Umbilical cord (tissue), 2 donors: ENCODE data around the gene BMP8A. TPM values are rescaled to one million over a fixed set of nuclear protein-coding genes. Genes with fewer than 3 reads are reported as not detected.
"Not testable (repeated sequence)": the region's sequence is repeated elsewhere in the genome, so short reads cannot be mapped to it uniquely, and the experiment has no call there.

ENCODE experiments used
- DNase-seq: peaks from one replicate; pipeline ENCODE4 v3.0.0-alpha.2; 2015; ENCODE audit warnings: low spot score
- total RNA-seq: library from RNA; depleted of rRNA; stranded (reverse); fragments of >200 nt; gene quantifications from one replicate; pipeline ENCODE4 v1.2.3, GENCODE V29; 2014; ENCODE audit warnings: low replicate concordance; ENCODE audit not compliant: insufficient read depth

BMP8A gene
- total RNA-seq, 1 donor from 2014 or later: not detected

DNA sequence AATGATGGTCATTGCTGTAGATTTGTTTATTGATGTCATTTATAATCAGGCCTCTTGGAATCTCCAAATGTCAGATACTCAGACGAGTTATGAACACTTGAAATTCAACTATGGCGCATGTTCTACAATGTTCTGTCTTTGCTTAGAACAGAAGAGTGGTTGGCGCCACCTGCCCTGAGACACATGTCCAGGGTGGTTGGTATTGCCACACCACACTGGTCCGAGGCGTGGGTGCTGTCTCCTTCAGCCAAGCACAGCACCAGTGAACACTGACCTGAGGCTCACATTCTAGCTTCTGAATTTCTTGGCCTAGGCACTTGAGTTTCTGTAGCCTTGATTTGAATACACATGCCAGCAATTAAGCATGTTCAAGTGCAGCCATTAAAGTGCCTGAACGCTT is 10.1 kb upstream of the BMP8A start:
- no peak for DNase-seq

DNA sequence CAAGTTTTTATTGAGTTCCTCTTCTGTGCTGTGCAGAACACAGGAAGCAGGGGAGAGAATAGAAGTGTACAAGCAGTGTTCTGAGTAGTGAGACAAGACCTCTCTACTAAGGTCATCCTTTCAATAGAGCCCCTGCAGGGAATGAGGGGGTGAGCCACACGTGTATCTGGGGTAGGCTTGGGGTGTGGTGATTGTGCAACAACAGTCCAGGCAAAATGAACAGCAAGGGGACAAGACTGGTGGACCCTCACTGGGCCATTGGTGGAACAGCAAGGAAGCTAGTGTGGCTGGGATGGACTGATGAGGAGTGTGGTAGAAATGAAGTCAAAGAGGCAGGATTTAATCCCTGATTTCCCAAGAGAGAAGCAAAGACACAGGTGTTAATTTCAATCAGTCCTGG is 8.2 kb upstream of the BMP8A start:
- DNase-seq: no peak

DNA sequence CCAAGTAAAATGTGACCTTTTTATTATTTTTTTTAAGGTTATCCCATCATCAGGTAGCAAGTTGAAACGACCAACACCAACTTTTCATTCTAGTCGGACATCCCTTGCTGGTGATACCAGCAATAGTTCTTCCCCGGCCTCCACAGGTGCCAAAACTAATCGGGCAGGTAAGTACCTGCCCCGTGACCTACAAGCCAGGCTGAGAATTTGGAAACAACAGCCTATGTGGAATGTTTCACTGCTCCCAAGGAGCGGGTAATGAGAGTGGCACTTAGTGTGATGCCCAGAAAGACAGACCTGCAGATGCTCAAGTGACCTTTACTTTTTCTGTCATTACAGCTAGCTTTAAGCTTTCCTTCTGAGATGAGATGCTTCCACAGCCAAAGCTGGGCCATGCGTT is 6.9 kb upstream of the BMP8A start:
- DNase-seq: no peak

DNA sequence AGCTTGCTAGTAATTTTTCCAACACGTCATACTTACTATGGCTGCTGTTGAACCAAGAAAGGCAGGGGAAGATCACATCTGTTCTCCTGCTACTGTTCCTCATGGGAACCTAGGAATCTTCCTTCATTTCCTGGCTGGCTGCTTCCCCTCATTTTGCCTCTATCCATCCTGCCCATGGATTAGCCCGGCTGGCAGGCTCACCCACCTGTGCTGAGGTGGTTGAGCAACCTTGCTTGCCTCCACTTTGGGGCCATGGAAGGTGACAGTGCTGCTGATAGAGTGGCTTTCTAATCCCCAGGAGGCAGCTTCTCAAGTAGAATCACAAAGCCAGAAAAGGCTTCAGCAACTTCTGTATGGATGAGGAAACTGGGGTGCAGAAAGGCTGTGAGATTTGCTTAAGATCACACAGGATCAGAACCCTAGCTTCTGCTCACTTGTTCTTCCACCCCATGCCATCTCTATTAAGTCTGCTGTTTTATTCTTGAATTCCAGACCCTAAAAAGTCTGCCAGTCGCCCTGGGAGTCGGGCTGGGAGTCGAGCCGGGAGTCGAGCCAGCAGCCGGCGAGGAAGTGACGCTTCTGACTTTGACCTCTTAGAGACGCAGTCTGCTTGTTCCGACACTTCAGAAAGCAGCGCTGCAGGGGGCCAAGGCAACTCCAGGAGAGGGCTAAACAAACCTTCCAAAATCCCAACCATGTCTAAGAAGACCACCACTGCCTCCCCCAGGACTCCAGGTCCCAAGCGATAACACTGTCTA is 6.2 kb upstream of the BMP8A start:
- no peak for DNase-seq

DNA sequence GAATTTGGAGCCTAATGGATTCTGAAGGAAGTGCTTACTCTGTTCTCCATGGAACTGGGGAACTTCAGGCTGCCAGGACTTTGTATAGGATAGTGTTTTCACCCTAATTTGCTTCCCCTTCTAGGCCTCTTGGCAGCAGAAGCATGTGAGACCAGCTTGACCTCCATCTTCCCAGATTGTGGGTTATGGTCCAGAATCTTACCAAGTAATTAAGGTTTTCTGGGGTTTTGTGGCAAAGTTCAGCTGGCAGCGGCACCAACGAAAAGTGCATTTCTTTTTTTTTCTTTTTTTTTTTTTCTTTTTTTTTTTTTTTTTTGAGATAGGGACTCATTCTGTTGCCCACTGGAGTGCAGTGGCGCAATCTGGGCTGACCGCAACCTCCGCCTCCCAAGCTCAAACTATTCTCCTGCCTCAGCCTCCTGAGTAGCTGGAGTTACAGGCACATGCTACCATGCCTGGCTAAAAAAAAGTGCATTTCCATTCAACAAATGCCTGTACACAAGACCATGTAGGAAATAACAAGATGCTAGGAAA is 3.4 kb upstream of the BMP8A start:
- DNase-seq: no peak

DNA sequence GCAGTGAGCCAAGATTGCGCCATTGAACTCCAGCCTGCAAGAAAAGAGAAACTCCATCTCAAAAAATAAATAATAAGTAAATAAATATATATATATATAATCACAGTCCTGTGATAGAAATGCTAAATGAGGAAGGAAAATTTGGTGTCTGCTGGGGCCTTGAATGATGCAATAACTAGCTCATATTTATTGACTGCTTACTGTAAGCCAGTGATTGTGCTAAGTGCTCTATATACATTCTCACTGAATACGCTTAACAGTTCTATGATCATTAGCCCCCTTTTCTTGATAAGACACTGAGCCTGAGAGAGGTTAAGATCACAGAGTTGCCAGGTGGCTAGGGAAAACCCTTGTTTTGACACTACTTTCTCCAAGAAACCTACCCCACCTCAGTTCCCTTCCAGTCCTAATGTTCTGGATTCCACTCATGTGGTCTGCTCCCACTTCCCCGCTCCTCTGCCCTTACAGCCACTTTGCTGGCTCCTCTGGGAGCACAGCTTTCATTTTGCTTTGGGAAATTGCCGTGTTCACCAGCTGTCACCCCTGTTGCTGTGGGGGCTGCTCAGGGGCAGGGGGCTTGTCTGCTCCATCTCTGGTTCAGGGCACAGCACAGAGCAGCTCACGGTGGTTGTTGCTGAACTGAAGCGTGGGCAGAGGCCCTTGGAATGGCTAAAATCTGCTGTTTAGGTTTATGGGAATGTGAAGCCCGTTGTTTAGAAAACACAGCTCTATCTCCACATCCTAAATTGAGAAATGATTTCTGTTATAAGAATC is 2.5 kb upstream of the BMP8A start:
- no peak for DNase-seq

DNA sequence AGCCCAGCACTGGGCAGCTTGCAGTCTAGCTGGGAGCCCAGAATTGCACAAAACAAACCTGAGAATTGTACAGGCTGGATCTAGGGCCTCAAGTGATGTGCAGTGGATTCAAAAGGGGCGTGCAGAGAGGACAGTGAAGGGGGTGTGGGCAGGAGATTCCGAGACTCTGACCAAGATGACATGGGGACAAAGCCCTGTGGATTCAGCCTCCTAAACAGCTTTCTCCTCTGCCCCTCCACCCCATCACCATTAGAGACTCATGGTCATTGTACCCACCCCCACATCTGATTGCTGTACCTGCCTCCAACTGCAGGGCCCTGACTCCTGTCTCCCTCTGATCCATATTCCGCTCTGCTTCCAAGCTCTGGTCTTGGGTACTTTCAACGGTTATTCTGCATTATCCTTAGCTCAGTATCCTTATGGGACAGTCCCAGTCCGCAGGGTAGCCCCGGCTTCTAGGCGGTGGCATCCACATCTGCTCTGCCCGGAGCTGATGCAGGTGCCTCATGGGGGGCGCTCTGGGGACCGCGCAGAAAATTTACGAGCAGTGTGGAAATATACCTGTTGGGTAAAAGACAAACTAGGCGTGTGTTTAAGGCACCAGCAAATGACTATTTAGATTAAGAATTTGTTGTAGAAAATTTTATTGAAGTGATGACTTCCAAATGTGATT is 1.7 kb upstream of the BMP8A start:
- DNase-seq: no peak

DNA sequence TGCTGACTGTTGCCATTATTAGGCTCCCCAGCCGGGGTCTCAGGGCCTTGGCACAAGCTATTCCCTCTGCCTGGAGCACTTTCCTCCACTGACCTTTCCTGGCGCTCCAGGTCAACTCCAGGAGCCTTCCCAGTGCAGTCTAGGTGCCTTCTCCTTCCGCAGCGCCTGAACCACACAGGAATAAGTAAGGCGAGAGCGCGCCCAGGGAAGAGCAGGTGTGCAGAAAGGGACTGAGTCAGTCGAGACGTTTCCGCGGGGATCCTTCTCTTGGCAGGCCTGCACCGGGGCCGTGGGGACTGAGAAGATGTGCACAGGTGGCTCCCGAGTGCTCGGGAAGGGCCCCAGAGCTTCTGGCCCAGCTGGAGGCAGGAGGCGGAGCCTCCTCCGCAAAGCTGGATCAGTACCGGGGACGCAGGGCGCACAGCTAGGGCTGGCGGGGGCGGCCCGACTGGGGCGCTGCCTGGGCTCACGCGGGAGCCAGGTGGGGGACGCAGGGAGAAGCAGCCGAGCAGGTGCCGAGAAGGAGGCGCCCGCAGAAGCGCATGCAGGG is 765 bp upstream of the BMP8A start:
- no peak for DNase-seq

DNA sequence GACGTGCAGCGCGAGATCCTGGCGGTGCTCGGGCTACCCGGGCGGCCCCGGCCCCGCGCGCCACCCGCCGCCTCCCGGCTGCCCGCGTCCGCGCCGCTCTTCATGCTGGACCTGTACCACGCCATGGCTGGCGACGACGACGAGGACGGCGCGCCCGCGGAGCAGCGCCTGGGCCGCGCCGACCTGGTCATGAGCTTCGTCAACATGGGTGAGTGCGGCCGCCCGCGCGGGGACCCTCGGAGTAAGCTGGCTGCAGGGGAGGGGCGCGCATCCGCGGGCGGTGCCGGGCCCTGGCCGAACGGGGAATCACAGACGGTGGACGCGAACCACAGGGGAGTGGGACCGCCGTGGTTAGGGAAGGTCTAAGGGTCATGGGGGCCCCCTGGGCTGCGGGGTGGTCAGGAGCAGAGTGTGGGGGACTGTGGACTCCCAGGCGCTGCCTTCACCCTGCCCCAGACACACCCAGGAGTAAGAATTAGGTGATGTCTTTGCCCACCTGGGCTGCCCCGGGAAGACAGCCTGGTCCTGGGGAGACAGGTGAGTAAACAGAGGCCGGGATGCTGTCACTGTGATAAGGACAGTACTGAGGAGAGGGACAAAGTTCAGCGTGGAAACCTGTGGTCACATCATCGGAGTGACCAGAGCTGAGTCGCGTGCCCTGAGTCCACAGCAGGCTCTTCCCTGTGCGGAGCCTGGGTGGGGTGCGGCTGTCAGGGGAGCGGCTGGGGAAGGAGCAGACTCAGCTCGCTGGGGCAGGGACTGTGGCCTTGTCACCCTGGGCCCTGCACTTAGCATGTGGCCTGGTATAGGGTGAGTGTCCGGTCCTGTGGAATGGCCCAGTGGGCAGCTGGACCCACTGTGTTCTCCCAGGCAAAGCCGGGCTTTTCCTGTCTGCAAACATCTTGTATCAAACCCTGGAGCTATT is 944 bp downstream of the BMP8A start:
- DNase-seq: not testable (repeated sequence)

DNA sequence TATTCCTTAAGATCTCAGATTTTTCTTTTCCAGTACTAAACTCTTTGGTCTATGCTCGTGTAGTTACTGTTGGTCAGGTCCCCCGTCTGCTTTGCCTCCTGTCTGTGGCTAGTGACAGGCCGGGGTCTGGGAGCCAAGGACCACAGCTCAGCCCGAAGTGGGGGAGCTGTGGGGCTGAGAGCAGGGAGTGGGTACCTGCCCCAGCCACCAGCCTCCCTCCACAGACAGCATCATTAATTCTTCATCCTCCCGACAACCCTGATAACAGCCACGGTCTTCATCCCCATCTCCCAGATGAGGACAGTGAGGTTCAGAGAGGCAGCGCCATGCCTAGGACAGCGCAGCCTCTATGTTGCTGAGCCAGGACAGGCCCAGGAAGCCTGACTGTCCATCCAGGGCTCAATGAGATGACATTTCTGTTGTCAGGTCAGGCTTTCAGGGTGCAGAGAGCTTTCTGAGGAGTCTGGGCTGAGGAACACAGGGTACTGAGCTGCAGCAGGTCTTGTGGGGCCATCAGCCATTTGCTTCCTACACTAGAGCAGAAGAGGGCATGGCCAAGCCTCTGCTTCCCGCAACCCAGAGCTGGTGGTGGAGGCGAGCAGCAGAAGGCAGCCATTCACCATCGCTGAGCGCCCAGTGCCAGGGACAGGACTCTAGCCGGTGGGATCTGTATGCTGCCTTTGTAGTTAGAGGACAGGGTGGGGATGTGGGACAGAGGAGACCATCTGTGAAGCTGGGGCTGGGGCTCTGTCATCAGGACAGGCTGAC is 1.8 kb downstream of the BMP8A start:
- not testable (repeated sequence) for DNase-seq

DNA sequence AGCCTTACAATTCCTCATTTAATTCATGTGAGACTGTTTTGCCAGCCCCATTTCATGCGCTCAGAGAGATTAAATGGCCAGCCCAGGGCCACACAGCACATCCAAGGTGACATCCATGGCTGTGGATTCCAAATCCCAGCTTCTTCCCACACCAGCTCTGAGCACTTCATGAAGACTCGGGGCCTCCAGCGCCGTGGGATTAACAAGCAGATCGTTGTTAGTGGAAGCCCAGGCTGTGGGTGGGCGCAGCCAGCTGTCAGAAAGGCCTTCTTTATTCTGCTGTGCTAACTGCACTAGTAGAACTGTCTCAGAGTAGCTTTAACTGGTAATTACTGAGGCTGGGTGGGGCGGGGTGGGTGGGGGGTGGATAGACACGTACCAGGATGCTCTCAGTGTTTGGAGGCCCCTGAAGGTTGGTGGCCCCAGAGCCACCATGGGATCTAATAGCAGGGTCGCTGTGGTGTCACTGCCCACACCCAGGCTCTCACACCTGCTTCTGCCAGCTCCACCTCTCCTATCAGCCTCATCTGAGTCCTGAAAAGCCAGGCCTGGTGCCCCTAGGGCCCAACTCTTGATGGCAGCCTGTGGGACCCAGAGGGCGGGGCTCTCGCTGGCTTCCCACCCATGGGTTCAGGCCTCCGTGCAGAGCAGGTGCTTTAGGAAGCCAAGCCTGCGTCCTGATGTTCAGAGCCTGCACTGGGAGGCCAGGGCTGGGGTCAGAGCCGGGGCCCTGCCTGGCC is 3.4 kb downstream of the BMP8A start:
- DNase-seq: no peak

DNA sequence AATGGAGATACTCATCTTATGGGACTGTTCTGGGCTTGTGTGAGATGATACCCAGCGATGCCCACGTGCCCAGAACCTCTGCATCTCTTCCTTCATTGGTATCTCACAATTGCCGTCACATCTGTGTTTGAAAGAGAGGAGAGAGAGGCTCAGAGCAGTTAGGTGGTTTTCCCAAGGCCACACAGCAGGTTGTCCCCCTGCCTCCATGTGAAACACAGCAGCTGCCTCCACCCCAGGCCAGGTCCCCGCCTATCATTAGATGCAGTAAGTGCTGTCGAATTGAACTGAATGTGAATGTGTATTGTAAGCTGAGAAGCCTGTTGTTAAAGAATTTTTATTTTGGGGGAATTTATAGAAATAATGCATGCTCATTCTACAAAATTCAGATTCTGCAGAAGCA is 5.1 kb downstream of the BMP8A start:
- DNase-seq: not testable (repeated sequence)

DNA sequence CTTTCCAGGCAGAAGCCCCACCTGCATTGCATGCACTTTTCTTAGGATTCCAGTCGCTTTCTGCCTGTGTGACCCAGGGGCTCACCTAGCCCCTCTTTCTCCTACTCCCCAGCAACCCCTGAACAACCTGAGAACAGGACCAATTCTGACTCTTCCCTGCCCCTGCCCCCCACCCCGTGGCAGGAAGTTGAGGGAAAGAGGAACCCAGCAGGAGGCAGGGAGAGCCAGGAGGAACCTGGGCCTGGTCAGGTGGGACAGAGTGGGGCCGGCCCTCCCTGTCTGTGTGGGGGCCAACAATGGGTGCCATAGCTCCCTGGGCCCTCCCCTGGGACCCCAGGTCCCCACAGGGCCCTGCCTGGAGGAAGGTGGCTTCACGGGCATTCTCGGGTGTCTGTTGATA is 6.1 kb downstream of the BMP8A start:
- DNase-seq: no peak

DNA sequence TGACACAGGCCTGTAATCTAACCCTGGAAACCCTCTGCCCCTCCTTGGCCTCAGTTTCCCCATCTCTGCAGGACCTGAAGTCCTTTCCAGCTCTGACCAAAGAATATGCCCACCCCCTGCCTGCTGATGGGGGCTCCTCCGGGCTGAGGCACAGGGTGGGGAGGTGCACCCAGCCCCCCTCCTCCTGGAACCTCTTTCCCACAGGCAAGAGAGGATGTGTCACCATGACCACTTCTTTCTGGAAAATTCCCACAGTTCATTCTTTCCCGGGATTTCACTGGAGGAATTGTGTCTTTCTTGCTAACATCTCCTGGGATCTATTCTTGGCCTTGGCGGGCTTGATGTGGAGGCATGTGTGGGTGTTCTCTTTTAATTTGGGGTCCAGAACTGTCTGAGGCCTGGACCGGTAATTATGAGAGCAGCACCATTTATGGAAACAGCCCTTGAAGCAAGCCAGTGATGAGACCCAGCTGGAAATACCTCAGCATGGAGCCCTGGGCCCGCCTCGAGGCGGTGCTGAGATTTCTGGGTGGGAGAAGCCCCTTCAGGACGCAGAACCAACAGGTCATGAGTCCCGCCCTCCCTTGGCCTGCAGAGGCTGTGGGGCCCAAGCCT is 6.8 kb downstream of the BMP8A start:
- DNase-seq: not testable (repeated sequence)

DNA sequence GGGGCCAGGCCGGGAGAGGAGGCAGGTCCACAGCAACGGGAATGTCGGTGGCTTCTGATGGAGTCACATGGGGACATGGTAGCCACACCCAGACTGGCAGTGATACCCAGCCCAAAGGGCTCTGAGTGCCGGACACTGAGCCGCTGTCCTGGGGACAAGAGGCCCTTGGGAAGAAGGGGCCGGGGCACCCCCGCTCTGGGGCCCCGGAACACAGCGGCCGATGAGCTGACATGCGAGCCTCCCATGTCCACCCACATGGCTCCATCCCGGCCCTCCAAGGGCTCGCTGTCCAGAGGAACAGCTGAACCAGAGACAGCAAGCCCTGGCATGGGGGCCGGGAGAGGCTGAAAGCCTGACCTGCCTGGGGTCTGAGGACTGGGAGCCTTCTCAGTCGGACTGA is 7.4 kb downstream of the BMP8A start:
- not testable (repeated sequence) for DNase-seq

DNA sequence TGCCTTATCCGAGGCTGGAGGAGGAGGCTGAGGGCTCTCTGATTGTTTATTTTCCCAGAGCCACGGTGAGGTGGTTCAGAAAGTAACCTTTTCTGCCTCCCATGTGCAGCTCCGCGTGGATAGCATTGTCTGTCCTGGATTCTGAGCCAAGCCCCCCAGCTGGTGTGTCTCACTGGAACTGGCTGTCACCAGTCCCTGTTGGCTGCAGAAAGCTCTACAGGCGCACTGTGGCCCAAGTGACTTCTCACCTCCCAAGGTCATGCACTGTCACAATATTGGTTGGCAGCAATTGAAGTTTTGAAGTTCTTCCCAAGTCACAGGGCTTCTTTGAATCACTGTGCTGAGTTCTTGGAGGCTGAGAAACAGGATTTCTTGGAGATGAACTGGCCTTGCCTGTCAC is 8.2 kb downstream of the BMP8A start:
- DNase-seq: no peak

DNA sequence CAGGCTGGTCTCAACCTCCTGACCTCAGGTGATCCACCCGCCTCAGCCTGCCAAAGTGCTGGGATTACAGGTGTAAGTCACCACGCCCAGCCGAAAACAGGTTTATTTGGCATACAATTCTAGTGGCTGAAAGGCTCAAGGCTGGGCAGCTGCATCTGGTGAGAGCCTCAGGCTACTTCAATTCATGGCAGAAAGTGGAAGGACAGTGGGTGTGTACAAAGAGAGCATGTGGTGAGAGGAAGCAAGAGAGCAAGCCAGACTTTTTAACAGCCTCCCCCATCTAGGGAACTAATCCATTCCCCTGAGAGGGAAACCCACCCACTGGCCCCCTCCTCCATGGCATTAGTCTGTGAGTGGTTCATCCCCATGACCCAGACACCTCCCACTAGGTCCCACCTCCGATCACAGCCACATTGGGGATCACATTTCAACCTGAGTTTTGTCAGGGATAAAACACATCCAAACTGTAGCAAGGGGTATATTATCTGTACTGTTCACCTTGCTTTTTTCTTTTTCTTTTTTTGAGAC is 9.5 kb downstream of the BMP8A start:
- DNase-seq: no peak

DNA sequence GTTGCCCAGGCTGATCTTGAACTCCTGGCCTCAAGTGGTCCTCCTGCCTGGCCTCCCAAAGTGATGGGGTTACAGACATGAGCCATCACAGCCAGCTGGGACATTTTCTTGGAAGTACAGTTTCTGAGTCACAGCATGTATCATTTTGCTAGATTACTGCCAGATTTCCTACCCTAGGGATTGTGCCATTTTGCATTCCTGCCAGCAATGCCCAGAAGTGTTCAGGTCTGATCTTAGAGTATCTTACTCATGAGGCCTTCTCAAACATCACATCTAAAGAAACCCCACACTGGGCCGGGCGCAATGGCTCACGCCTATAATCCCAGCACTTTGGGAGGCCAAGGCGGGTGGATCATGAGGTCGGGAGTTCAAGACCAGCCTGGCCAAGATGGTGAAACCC is 10.2 kb downstream of the BMP8A start:
- no peak for DNase-seq

DNA sequence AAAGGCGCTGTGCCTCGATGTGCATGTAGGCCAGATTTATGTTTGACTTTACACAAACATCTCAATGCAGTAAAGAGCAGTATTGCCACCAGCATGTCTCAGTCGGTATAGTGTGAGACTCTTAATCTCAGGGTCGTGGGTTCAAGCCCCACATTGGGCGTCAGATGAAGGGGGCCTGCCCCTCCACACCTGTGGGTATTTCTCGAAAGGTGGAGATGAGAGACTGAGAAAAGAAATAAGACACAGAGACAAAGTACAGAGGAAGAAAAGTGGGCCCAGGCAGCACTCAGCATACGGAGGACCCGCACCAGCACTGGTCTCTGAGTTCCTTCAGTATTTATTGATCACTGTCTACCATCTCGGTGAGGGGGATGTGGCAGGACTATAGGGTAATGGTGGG is 13.0 kb downstream of the BMP8A start:
- DNase-seq: not testable (repeated sequence)
